Fibroblast of skin of left quadriceps (primary cell): ENCODE measurements around the gene EDN2.

Source experiments
- DNase-seq, 2 experiments: peaks; one replicate each; pipeline ENCODE4 v3.0.0-alpha.2; 2013; ENCODE audit warnings: low read depth in 2 of 2

The EDN2 gene

GRCh38 chr1:41517062-41517438, 32.6 kb upstream of the EDN2 start:
- no peak for DNase-seq

GRCh38 chr1:41516168-41517061, 31.9 kb upstream of the EDN2 start:
- peak; percentile 71 to 73 for DNase-seq

GRCh38 chr1:41515778-41516167, 31.3 kb upstream of the EDN2 start:
- no peak for DNase-seq

GRCh38 chr1:41515131-41515678, 30.7 kb upstream of the EDN2 start:
- DNase-seq = no peak

GRCh38 chr1:41514381-41514780, 29.9 kb upstream of the EDN2 start:
- no peak for DNase-seq

GRCh38 chr1:41513383-41513735, 28.9 kb upstream of the EDN2 start:
- no peak for DNase-seq

- DNase-seq = no peak
Measured at GRCh38 chr1:41512701-41513382, 28.4 kb upstream of the EDN2 start.

- DNase-seq = no peak
Measured at GRCh38 chr1:41511239-41511540, 26.7 kb upstream of the EDN2 start.

GRCh38 chr1:41510531-41511238, 26.2 kb upstream of the EDN2 start:
- DNase-seq = no peak

GRCh38 chr1:41509270-41509671, 24.8 kb upstream of the EDN2 start:
- no peak for DNase-seq

- DNase-seq = no peak
Measured at GRCh38 chr1:41508290-41508689, 23.8 kb upstream of the EDN2 start.

GRCh38 chr1:41507836-41508235, 23.4 kb upstream of the EDN2 start:
- no peak for DNase-seq

- no peak for DNase-seq
Measured at GRCh38 chr1:41507110-41507720, 22.7 kb upstream of the EDN2 start.

- peak; percentile 45 to 46 for DNase-seq
Measured at GRCh38 chr1:41504114-41505035, 19.9 kb upstream of the EDN2 start.

- peak; percentile 63 to 68 for DNase-seq
Measured at GRCh38 chr1:41503538-41504113, 19.1 kb upstream of the EDN2 start.

GRCh38 chr1:41502912-41503311, 18.4 kb upstream of the EDN2 start:
- no peak for DNase-seq

- DNase-seq = no peak
Measured at GRCh38 chr1:41501581-41501980, 17.1 kb upstream of the EDN2 start.

GRCh38 chr1:41500781-41501518, 16.5 kb upstream of the EDN2 start:
- DNase-seq = no peak

- no peak for DNase-seq
Measured at GRCh38 chr1:41500378-41500777, 15.9 kb upstream of the EDN2 start.

GRCh38 chr1:41499591-41499990, 15.1 kb upstream of the EDN2 start:
- no peak for DNase-seq
